Activated CD4-positive, alpha-beta memory T cell treated with anti-CD3 and anti-CD28 coated beads, Interleukin-2, amount 10 ng/mL, durations not matched to agents 7 days and 5 days (primary cell): ENCODE measurements around the gene JAK3. TPM values are rescaled to one million over a fixed set of nuclear protein-coding genes. Genes with fewer than 3 reads are reported as not detected.
"Not testable (repeated sequence)": the region's sequence is repeated elsewhere in the genome, so short reads cannot be mapped to it uniquely, and the experiment has no call there.

ENCODE experiments used
- CTCF ChIA-PET: fragments of 350-600 bp; sonication (Branson Sonifier 250); formaldehyde crosslinking; loops from one replicate; lab custom pipeline; 2021; ENCODE audit warnings: antibody characterized with exemption, inconsistent platforms; lab: Charles Lee
- POLR2A ChIA-PET: fragments of 350-600 bp; sonication (Branson Sonifier 250); formaldehyde crosslinking; loops from one replicate; lab custom pipeline; 2021; ENCODE audit warnings: antibody characterized with exemption; lab: Charles Lee
- DNase-seq: peaks from one replicate; pipeline ENCODE4 v3.0.0-alpha.2; 2020
- H3K27ac Mint-ChIP-seq: one replicate; pipeline ENCODE4 v1.8.0; 2021; ENCODE audit warnings: mild to moderate bottlenecking, mixed read lengths
- H3K27me3 Mint-ChIP-seq: one replicate; pipeline ENCODE4 v1.8.0; 2021; ENCODE audit warnings: mixed read lengths
- H3K36me3 Mint-ChIP-seq: one replicate; pipeline ENCODE4 v1.8.0; 2021; ENCODE audit warnings: low read depth, mixed read lengths
- H3K4me1 Mint-ChIP-seq: one replicate; pipeline ENCODE4 v1.8.0; 2021; ENCODE audit warnings: mixed read lengths
- H3K4me3 Mint-ChIP-seq: one replicate; pipeline ENCODE4 v1.8.0; 2021; ENCODE audit warnings: mild to moderate bottlenecking, mixed read lengths
- H3K9me3 Mint-ChIP-seq: one replicate; pipeline ENCODE4 v1.8.0; 2021; ENCODE audit warnings: mixed read lengths
- total RNA-seq, 2 experiments: library from RNA; stranded (reverse); gene quantifications; one replicate each; pipeline ENCODE4 v1.2.3, GENCODE V29; 2021

The JAK3 gene
- total RNA-seq, 2 experiments from 2014 or later, result 233 to 237 TPM

- Mint-ChIP-seq H3K9me3 (no peaks in the 10 kb centered on the region), H3K36me3 (no peaks in the 10 kb centered on the region), H3K27me3 (peaks cover 20% of the 10 kb centered on the region), H3K4me1 (peaks cover 60% of the 10 kb centered on the region), H3K4me3 (no peak within 1 kb of the TSS), H3K27ac (no peak within 1 kb of the TSS)
- ChIA-PET CTCF (interaction anchor here (1.1 to 1.8 kb wide), 2 partner anchors 8 to 65 kb away, joined by 3 to 4 read pairs; partner anchors contain the start of gene RPL18A), POLR2A (no interaction called here)
- DNase-seq, result no peak
These were observed 52.9 kb downstream of the JAK3 start, which contains the start of gene B3GNT3 for GRCh38 chr19:17794731-17795494. Gene B3GNT3, plus strand, starts transcription at chr19:17795138. Its CDS starts 12,670 bp downstream, at chr19:17807808.

- peaks cover 20% of the 10 kb centered on the region for H3K27me3 Mint-ChIP-seq
- no peak for DNase-seq
- no peaks in the 10 kb centered on the region for H3K36me3 Mint-ChIP-seq
- no peak overlapping the region for H3K4me3 Mint-ChIP-seq
- ChIA-PET CTCF (interaction anchor here (1.1 to 1.8 kb wide), 2 partner anchors 9 to 65 kb away, joined by 3 to 4 read pairs; partner anchors contain the start of gene RPL18A), POLR2A (no interaction called here)
- H3K27ac Mint-ChIP-seq, result no peak overlapping the region
- H3K4me1 Mint-ChIP-seq, result peaks cover 63% of the 10 kb centered on the region
- no peaks in the 10 kb centered on the region for H3K9me3 Mint-ChIP-seq
These were observed 53.4 kb downstream of the JAK3 start for GRCh38 chr19:17794412-17794730.

- peaks cover 13% of the 10 kb centered on the region for H3K27me3 Mint-ChIP-seq
These were observed 57.6 kb downstream of the JAK3 start for GRCh38 chr19:17790059-17790780.

GRCh38 chr19:17788632-17789031 is 59.1 kb downstream of the JAK3 start:
- CTCF ChIA-PET, result interaction anchor here (1.0 to 1.4 kb wide), 2 partner anchors 67 to 71 kb away, joined by 4 read pairs; partner anchors contain the start of gene RPL18A
- H3K27ac Mint-ChIP-seq, result no peak overlapping the region
- peaks cover 41% of the 10 kb centered on the region for H3K4me1 Mint-ChIP-seq
- H3K9me3 Mint-ChIP-seq, result no peaks in the 10 kb centered on the region
- peaks cover 31% of the 10 kb centered on the region for H3K36me3 Mint-ChIP-seq
- POLR2A ChIA-PET, result interaction anchor here (0.9 to 1.4 kb wide), 3 partner anchors 15 to 62 kb away, joined by 3 to 5 read pairs (median 3); no protein-coding TSS in a partner anchor
- H3K4me3 Mint-ChIP-seq, result no peak overlapping the region
- H3K27me3 Mint-ChIP-seq, result peaks cover 1% of the 10 kb centered on the region
- no peak for DNase-seq

More at GRCh38 chr19:17790059-17790780, 57.6 kb downstream of the JAK3 start:
- CTCF ChIA-PET, result interaction anchor here (1.0 to 2.3 kb wide), 6 partner anchors 7 to 142 kb away, joined by 4 to 11 read pairs (median 4); partner anchors contain the start of genes CCDC124 and RPL18A
- Mint-ChIP-seq H3K4me1 (peaks cover 42% of the 10 kb centered on the region), H3K27ac (peak overlapping the region; percentile 44), H3K36me3 (peaks cover 19% of the 10 kb centered on the region), H3K4me3 (no peak overlapping the region), H3K9me3 (no peaks in the 10 kb centered on the region)
- no peak for DNase-seq
- POLR2A ChIA-PET, result interaction anchor here (1.1 to 3.1 kb wide), 4 partner anchors 13 to 69 kb away, joined by 3 to 15 read pairs (median 4); partner anchors contain the start of gene RPL18A

- POLR2A ChIA-PET, result no interaction called here
- no peak for DNase-seq
- CTCF ChIA-PET, result interaction anchor here (0.6 kb wide), 1 partner anchor 25 kb away, joined by 3 read pairs; no protein-coding TSS in a partner anchor
- H3K27me3 Mint-ChIP-seq, result no peaks in the 10 kb centered on the region
- H3K9me3 Mint-ChIP-seq, result no peaks in the 10 kb centered on the region
- H3K27ac Mint-ChIP-seq, result no peak overlapping the region
- H3K4me3 Mint-ChIP-seq, result no peak overlapping the region
- peaks cover 37% of the 10 kb centered on the region for H3K4me1 Mint-ChIP-seq
- H3K36me3 Mint-ChIP-seq, result peaks cover 37% of the 10 kb centered on the region
These were observed 60.4 kb downstream of the JAK3 start for GRCh38 chr19:17787274-17787913.

- peak; percentile 81 for DNase-seq
- Mint-ChIP-seq H3K9me3 (no peaks in the 10 kb centered on the region), H3K4me3 (no peak overlapping the region), H3K36me3 (peaks cover 41% of the 10 kb centered on the region), H3K4me1 (peaks cover 17% of the 10 kb centered on the region), H3K27ac (peak overlapping the region; percentile 1), H3K27me3 (no peaks in the 10 kb centered on the region)
- ChIA-PET POLR2A (interaction anchor here (1.1 kb wide), 1 partner anchor 18 kb away, joined by 3 read pairs; no protein-coding TSS in a partner anchor), CTCF (interaction anchor here (1.0 to 2.2 kb wide), 9 partner anchors 10 to 75 kb away, joined by 3 to 5 read pairs (median 5); partner anchors contain the start of gene RPL18A)
These were observed 63.4 kb downstream of the JAK3 start for GRCh38 chr19:17784201-17785008.

GRCh38 chr19:17783721-17784120 is 64.1 kb downstream of the JAK3 start:
- ChIA-PET POLR2A (interaction anchor here (1.4 kb wide), 1 partner anchor 58 kb away, joined by 3 read pairs; no protein-coding TSS in a partner anchor), CTCF (interaction anchor here (1.0 to 1.6 kb wide), 6 partner anchors 8 to 204 kb away, joined by 3 to 5 read pairs (median 4); no protein-coding TSS in a partner anchor)

GRCh38 chr19:17780781-17781180 is 67.0 kb downstream of the JAK3 start:
- ChIA-PET CTCF (no interaction called here), POLR2A (no interaction called here)
- Mint-ChIP-seq H3K9me3 (no peaks in the 10 kb centered on the region), H3K36me3 (peaks cover 44% of the 10 kb centered on the region), H3K4me3 (no peak overlapping the region), H3K27me3 (no peaks in the 10 kb centered on the region), H3K27ac (no peak overlapping the region), H3K4me1 (peaks cover 22% of the 10 kb centered on the region)
- DNase-seq, result no peak

More at GRCh38 chr19:17783721-17784120, 64.1 kb downstream of the JAK3 start:
- not testable (repeated sequence) for DNase-seq, H3K27me3 Mint-ChIP-seq, H3K27ac Mint-ChIP-seq, H3K9me3 Mint-ChIP-seq, H3K4me3 Mint-ChIP-seq
- Mint-ChIP-seq H3K4me1 (peaks cover 14% of the 10 kb centered on the region), H3K36me3 (peaks cover 39% of the 10 kb centered on the region)

- ChIA-PET CTCF (no interaction called here), POLR2A (no interaction called here)
- Mint-ChIP-seq H3K27me3 (no peaks in the 10 kb centered on the region), H3K4me3 (no peak overlapping the region), H3K4me1 (peaks cover 24% of the 10 kb centered on the region), H3K27ac (no peak overlapping the region), H3K9me3 (no peaks in the 10 kb centered on the region), H3K36me3 (peaks cover 47% of the 10 kb centered on the region)
- no peak for DNase-seq
These were observed 68.5 kb downstream of the JAK3 start for GRCh38 chr19:17778968-17779929.

- Mint-ChIP-seq H3K9me3 (no peaks in the 10 kb centered on the region), H3K27me3 (no peaks in the 10 kb centered on the region), H3K4me1 (peaks cover 21% of the 10 kb centered on the region), H3K36me3 (peaks cover 46% of the 10 kb centered on the region), H3K27ac (no peak overlapping the region), H3K4me3 (no peak overlapping the region)
- ChIA-PET POLR2A (no interaction called here), CTCF (interaction anchor here (1.2 kb wide), 1 partner anchor 75 kb away, joined by 4 read pairs; no protein-coding TSS in a partner anchor)
- peak; percentile 57 for DNase-seq
These were observed 69.4 kb downstream of the JAK3 start for GRCh38 chr19:17778251-17778967.
